IPS-20b (cell line): ENCODE measurements around the gene MTMR12.
A peak's percentile ranks its signal among the peaks of the same experiment; 100 is the strongest.
"Not testable (repeated sequence)": the region's sequence is repeated elsewhere in the genome, so short reads cannot be mapped to it uniquely, and the experiment has no call there.

Source experiments
- H3K27ac ChIP-seq: one replicate; pipeline ENCODE4 v1.5.1; 2013; ENCODE audit warnings: low read length
- H3K27me3 ChIP-seq: 2 replicates; pipeline ENCODE4 v1.6.1; 2013; ENCODE audit warnings: mild to moderate bottlenecking, low read length, inconsistent platforms; ENCODE audit not compliant: insufficient read depth
- H3K36me3 ChIP-seq: 2 replicates; pipeline ENCODE4 v1.6.1; 2013; ENCODE audit warnings: low read depth, mild to moderate bottlenecking, inconsistent platforms, low read length, moderate library complexity; ENCODE audit not compliant: insufficient read depth
- H3K4me1 ChIP-seq: 2 replicates; pipeline ENCODE4 v1.6.1; 2013; ENCODE audit warnings: mild to moderate bottlenecking, control low read depth, inconsistent platforms, low read length, moderate library complexity; ENCODE audit not compliant: insufficient read depth
- H3K4me3 ChIP-seq: 2 replicates; pipeline ENCODE4 v1.5.1; 2013; ENCODE audit warnings: mild to moderate bottlenecking, low read length, inconsistent platforms
- H3K9ac ChIP-seq: 2 replicates; pipeline ENCODE4 v1.6.1; 2013; ENCODE audit warnings: low read depth, mild to moderate bottlenecking, inconsistent platforms, low read length, moderate library complexity
- H3K9me3 ChIP-seq: 2 replicates; pipeline ENCODE4 v1.6.1; 2013; ENCODE audit warnings: mild to moderate bottlenecking, low read depth, low read length, inconsistent platforms; ENCODE audit not compliant: insufficient read depth

Gene MTMR12

GRCh38 chr5:32295966-32296772, 16.6 kb downstream of the MTMR12 start:
- not testable (repeated sequence) for H3K27ac ChIP-seq, H3K4me1 ChIP-seq
- H3K36me3 ChIP-seq = peaks cover 38% of the 10 kb centered on the region

GRCh38 chr5:32291591-32291990, 21.1 kb downstream of the MTMR12 start:
- Histone ChIP-seq H3K9ac (no peak overlapping the region), H3K9me3 (no peaks in the 10 kb centered on the region), H3K4me1 (peaks cover 3% of the 10 kb centered on the region; the same call in 1 of the 2 replicates), H3K27me3 (no peaks in the 10 kb centered on the region), H3K27ac (no peak overlapping the region), H3K4me3 (no peak overlapping the region), H3K36me3 (peaks cover 38% of the 10 kb centered on the region)

More at GRCh38 chr5:32295966-32296772, 16.6 kb downstream of the MTMR12 start:
- H3K9me3 ChIP-seq, H3K9ac ChIP-seq, H3K27me3 ChIP-seq, H3K4me3 ChIP-seq: not testable (repeated sequence)

- H3K27me3 ChIP-seq = no peaks in the 10 kb centered on the region
- H3K4me3 ChIP-seq = no peak overlapping the region
These were observed 21.8 kb downstream of the MTMR12 start for GRCh38 chr5:32290922-32291321.

GRCh38 chr5:32290501-32290900, 22.2 kb downstream of the MTMR12 start:
- not testable (repeated sequence) for H3K27ac ChIP-seq, H3K27me3 ChIP-seq, H3K4me3 ChIP-seq, H3K9ac ChIP-seq, H3K9me3 ChIP-seq, H3K4me1 ChIP-seq
- H3K36me3 ChIP-seq = peaks cover 28% of the 10 kb centered on the region

More at GRCh38 chr5:32290922-32291321, 21.8 kb downstream of the MTMR12 start:
- Histone ChIP-seq H3K9me3 (no peaks in the 10 kb centered on the region), H3K9ac (no peak overlapping the region), H3K4me1 (peaks cover 6% of the 10 kb centered on the region; the same call in 1 of the 2 replicates), H3K27ac (no peak overlapping the region), H3K36me3 (peaks cover 32% of the 10 kb centered on the region)

GRCh38 chr5:32289986-32290385, 22.8 kb downstream of the MTMR12 start:
- H3K4me1 ChIP-seq, H3K27ac ChIP-seq, H3K27me3 ChIP-seq, H3K9me3 ChIP-seq, H3K4me3 ChIP-seq, H3K9ac ChIP-seq: not testable (repeated sequence)
- peaks cover 24% of the 10 kb centered on the region for H3K36me3 ChIP-seq

DNA sequence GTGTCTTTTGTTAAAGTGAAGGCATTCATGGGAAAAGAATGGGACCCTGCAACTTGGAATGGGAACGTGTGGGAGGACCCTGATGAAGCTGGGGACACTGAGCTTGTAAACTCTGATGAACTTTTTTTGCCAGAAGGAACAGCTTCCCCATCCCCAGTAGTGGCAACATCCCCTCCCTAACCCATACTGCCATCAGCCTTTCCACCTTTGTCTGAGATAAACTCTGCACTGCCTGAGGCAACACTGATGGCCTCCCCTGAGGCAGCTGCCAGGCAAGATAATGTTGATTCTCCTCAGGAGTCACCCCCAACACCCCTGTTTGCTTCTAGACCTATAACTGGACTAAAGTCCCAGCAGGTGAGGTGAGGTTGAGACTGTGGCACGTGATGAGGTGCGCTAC, 24.6 kb downstream of the MTMR12 start:
- not testable (repeated sequence) for H3K4me3 ChIP-seq, H3K27me3 ChIP-seq, H3K9ac ChIP-seq, H3K27ac ChIP-seq, H3K9me3 ChIP-seq
- Histone ChIP-seq H3K36me3 (peaks cover 12% of the 10 kb centered on the region; the same call in 1 of the 2 replicates), H3K4me1 (peaks cover 20% of the 10 kb centered on the region)

- H3K4me3 ChIP-seq, H3K27me3 ChIP-seq, H3K9ac ChIP-seq, H3K9me3 ChIP-seq, H3K27ac ChIP-seq, H3K36me3 ChIP-seq: not testable (repeated sequence)
- peaks cover 24% of the 10 kb centered on the region for H3K4me1 ChIP-seq
These were observed 25.2 kb downstream of the MTMR12 start for GRCh38 chr5:32287525-32287924.

DNA sequence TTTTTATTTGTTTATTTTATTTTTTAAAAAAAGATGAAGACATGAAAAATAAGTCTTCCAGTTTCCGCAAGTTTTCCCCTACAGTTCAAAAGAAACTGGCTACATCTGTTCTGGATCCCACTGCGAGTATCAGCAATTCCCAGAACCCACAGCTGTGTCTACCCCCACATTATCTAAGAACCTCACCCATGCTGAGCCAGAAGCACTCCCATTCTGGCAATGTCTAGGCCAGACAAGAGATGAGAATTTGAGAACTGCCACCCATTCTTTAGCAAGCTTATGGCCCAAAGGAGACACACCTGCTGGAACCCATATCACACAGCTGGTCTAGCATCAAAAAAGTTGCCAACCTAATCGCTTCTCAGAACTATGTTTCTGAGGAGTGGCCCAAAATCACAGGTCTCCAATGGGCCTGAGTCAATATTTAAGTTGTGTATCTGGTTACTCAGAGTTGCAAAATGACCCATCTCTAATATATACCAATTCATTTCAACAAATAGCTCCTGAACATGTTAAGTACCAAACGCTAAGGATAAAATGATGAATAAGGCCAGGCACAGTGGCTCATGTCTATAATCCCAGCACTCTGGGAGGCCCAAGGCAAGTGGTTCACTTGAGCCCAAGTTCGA, 27.1 kb downstream of the MTMR12 start:
- Histone ChIP-seq H3K27me3 (no peaks in the 10 kb centered on the region), H3K4me3 (no peak overlapping the region), H3K4me1 (peaks cover 25% of the 10 kb centered on the region), H3K36me3 (no peaks in the 10 kb centered on the region), H3K9me3 (no peaks in the 10 kb centered on the region), H3K9ac (no peak overlapping the region), H3K27ac (peak overlapping the region; percentile 39)

DNA sequence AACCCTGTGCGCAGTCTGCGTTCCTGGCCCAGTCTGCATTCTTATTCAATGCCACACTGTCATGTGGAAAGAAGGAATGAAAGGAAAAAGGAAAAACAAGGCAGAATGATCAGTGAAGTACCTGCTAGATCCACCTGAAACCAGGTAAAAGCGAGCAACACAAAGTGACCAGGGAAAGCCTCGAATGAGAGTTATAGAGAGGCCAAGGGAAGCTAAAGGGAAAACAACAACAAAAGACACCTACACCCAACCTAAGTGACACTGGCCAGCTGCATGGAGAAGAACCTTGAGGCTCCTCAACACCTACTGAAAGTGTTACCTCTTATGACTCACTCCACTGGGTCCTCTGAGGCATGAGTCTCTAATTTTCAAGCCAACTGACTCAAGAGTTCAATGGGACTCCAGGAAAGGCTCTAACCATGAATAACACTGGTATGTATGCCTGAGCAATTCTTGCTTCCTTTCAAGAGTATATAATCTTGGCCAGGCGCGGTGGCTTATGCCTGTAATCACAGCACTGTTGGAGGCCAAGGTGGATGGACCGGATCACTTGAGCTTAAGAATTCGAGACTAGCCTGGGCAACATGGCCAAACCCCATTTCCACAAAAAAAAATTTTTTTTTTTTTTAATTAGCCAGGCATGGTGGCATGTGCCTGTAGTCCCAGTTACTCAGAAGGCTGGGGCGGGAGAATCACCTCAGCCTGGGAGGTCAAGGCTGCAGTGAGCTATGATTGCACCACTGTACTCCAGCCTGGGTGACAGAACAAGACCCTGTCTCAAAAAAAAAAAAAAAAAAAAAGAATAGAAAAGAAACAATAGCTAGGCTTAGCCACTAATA, 29.0 kb downstream of the MTMR12 start:
- Histone ChIP-seq H3K27me3 (no peaks in the 10 kb centered on the region), H3K4me3 (no peak overlapping the region), H3K36me3 (peaks cover 4% of the 10 kb centered on the region; the same call in 1 of the 2 replicates), H3K9me3 (no peaks in the 10 kb centered on the region), H3K27ac (no peak overlapping the region), H3K4me1 (peaks cover 28% of the 10 kb centered on the region), H3K9ac (no peak overlapping the region)

- no peaks in the 10 kb centered on the region for H3K27me3 ChIP-seq
- peaks cover 32% of the 10 kb centered on the region for H3K4me1 ChIP-seq
- no peak overlapping the region for H3K9ac ChIP-seq
- peaks cover 4% of the 10 kb centered on the region; the same call in 1 of the 2 replicates for H3K36me3 ChIP-seq
- no peaks in the 10 kb centered on the region for H3K9me3 ChIP-seq
- H3K27ac ChIP-seq = no peak overlapping the region
- H3K4me3 ChIP-seq = no peak overlapping the region
These were observed 29.7 kb downstream of the MTMR12 start for GRCh38 chr5:32283061-32283460.

DNA sequence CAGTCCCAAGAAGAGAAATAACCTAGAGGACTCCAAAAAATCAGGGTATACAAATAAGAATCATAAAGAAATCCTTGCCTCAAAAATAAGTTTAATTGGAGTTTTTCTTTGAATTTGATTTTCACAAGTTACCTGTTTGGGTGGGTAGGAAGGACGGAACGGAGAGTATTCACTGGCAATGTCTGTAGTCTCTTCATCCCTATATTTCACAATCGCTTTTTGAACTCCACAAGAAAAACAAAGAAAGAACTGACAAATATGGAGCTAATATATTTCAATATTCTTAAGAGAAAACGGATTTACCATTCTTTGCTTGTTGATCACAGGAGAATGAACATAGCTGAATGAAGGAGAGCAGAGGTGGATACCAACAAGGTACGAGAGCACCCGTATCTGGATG, 30.1 kb downstream of the MTMR12 start:
- Histone ChIP-seq H3K9ac (no peak overlapping the region), H3K27ac (no peak overlapping the region), H3K9me3 (no peaks in the 10 kb centered on the region)

More for the DNA sequence above, 30.1 kb downstream of the MTMR12 start:
- Histone ChIP-seq H3K36me3 (peaks cover 4% of the 10 kb centered on the region; the same call in 1 of the 2 replicates), H3K4me3 (no peak overlapping the region), H3K4me1 (peaks cover 32% of the 10 kb centered on the region), H3K27me3 (no peaks in the 10 kb centered on the region)
